Lung (tissue), 12 donors: ENCODE data around the gene MYBPH. TPM values are rescaled to one million over a fixed set of nuclear protein-coding genes. Genes with fewer than 3 reads are reported as not detected.
A peak's percentile ranks its signal among the peaks of the same experiment; 100 is the strongest.

Experiments used
- ATAC-seq: fragments of 200-7000 bp; cut with Tn5 transposase; one replicate; pipeline ENCODE4 v1.9.1; 2020; ENCODE audit warnings: moderate number of reproducible peaks; ENCODE audit not compliant: insufficient read depth, low FRiP score
- DNase-seq, 3 donors: peaks; one replicate each; pipeline ENCODE4 v3.0.0-alpha.2; 2013 to 2017
- H3K27ac ChIP-seq, 2 donors: one replicate each; pipeline ENCODE4 v1.5.1; 2013; ENCODE audit warnings: mild to moderate bottlenecking in 2 of 2, moderate library complexity in 2 of 2, control low read depth in 1 of 2, inconsistent platforms in 1 of 2, low read depth in 1 of 2, low read length in 1 of 2
- H3K27me3 ChIP-seq, 3 donors: one replicate each; pipeline ENCODE4 v1.5.1; 2013; ENCODE audit warnings: low read length in 2 of 3; ENCODE audit not compliant: control insufficient read depth in 3 of 3, insufficient read depth in 3 of 3
- H3K36me3 ChIP-seq, 4 donors: one replicate each; pipeline ENCODE4 v1.5.1; 2013; ENCODE audit warnings: low read length in 4 of 4, mild to moderate bottlenecking in 1 of 4, moderate library complexity in 1 of 4; ENCODE audit not compliant: control insufficient read depth in 4 of 4, insufficient read depth in 4 of 4
- H3K4me1 ChIP-seq, 5 donors: one replicate each; pipeline ENCODE4 v1.5.1; 2013; ENCODE audit warnings: low read length in 5 of 5, mild to moderate bottlenecking in 2 of 5, moderate library complexity in 1 of 5; ENCODE audit not compliant: control insufficient read depth in 5 of 5, insufficient read depth in 5 of 5
- H3K4me3 ChIP-seq: one replicate; pipeline ENCODE4 v1.5.1; 2013; ENCODE audit warnings: mild to moderate bottlenecking, control low read depth, moderate library complexity
- H3K9ac ChIP-seq, 2 donors: one replicate each; pipeline ENCODE4 v1.5.1; 2013; ENCODE audit warnings: low read length in 2 of 2, control low read depth in 1 of 2; ENCODE audit not compliant: insufficient read depth in 1 of 2
- H3K9me3 ChIP-seq, 4 donors: one replicate each; pipeline ENCODE4 v1.5.1; 2013; ENCODE audit warnings: low read length in 3 of 4, mild to moderate bottlenecking in 1 of 4, moderate library complexity in 1 of 4; ENCODE audit not compliant: control insufficient read depth in 4 of 4, insufficient read depth in 3 of 4
- WGBS, 2 donors: extraction: QIAGEN DNeasy Blood & Tissue Kit; methylation state at CpG; one replicate each; pipeline ENCODE4 v1.1.7; 2013; 5-methylcytosine and 5-hydroxymethylcytosine counted together
- polyA plus RNA-seq, 2 donors: library from polyadenylated mRNA; stranded (reverse); fragments of 200-250 nt; gene quantifications; one replicate each; pipeline ENCODE4 v1.2.1, GENCODE V29; 2013
- total RNA-seq, 2 donors: library from RNA; depleted of rRNA in 1 of 2; stranded (reverse); fragments of >200 nt in 1 of 2; gene quantifications; one replicate each; pipeline ENCODE4 v1.2.1, GENCODE V29; 2014 to 2021
- TF ChIP-seq, protein P1 (sequence below): IDR thresholded peaks from 2 replicates; pipeline ENCODE4 v1.5.1; 2012; ENCODE audit warnings: mild to moderate bottlenecking; ENCODE audit errors: control extremely low read depth, extremely low read depth
- donor health status: control.
- donor health status: control.
- donor health status: Bipolar disorder and iron deficiency.
- donor health status: healthy.
- donor health status: DM: yes; HTN: yes; CAD: no.

Gene MYBPH
- total and polyA plus RNA-seq, 4 donors: 0.16 to 0.41 TPM; not detected in 2

DNA sequence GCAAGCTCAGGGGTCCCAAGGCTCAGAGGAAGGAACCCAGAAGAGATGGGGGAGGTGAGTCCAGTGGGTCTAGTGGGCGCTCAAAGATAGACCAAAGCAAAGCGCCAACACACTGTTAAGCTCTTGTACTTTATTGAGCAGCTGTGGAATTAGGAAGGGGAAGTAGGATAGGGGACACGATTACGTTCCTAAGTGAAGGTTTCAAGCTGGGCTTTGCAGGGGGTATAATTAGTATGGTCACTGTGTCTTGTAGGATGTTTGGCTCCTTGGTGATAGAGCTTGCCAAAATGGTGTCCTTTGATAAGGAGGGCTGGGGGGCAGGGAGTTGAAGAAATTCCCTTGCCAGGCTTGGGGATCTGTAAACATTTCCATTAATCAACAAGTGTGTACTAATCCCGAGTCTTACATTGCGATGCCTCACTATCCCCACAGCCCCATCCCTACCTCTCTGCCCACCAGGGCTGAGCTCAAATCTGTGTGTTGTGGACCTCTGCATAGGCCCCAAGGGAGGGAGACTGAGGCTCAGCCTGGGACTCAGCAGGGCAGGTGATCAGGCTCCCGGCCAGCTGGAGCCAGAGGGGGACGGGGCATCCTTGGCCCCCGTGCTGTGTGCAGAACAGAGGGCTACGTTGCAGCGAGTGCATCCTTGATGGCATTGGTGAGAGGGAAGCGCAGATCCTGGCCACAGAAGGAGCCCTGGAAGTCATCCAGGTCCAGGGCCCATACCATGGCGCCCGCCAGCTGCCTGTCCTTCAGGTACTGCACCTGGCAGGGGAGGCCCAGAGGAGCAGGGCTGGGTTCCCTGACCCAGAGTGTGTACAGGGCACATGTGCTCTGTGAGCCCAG is 3.4 kb upstream of the MYBPH start:
- no peaks in the 10 kb centered on the region for H3K9me3 ChIP-seq
- no peak overlapping the region for H3K9ac ChIP-seq
- WGBS, 2 donors: 90% methylated on average over 14 of the region's 14 CpGs
- H3K4me1 ChIP-seq: peaks cover 0 to 9% (median 2%) of the 10 kb centered on the region in 5 donors
- ATAC-seq: no peak
- no peaks in the 10 kb centered on the region for H3K36me3 ChIP-seq
- TF ChIP-seq, protein P1, sequence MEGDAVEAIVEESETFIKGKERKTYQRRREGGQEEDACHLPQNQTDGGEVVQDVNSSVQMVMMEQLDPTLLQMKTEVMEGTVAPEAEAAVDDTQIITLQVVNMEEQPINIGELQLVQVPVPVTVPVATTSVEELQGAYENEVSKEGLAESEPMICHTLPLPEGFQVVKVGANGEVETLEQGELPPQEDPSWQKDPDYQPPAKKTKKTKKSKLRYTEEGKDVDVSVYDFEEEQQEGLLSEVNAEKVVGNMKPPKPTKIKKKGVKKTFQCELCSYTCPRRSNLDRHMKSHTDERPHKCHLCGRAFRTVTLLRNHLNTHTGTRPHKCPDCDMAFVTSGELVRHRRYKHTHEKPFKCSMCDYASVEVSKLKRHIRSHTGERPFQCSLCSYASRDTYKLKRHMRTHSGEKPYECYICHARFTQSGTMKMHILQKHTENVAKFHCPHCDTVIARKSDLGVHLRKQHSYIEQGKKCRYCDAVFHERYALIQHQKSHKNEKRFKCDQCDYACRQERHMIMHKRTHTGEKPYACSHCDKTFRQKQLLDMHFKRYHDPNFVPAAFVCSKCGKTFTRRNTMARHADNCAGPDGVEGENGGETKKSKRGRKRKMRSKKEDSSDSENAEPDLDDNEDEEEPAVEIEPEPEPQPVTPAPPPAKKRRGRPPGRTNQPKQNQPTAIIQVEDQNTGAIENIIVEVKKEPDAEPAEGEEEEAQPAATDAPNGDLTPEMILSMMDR: no peak
- no peak overlapping the region for H3K27ac ChIP-seq
- no peak overlapping the region for H3K4me3 ChIP-seq
- no peaks in the 10 kb centered on the region for H3K27me3 ChIP-seq
- DNase-seq: peak in 1 of 3 donors; percentile 24

DNA sequence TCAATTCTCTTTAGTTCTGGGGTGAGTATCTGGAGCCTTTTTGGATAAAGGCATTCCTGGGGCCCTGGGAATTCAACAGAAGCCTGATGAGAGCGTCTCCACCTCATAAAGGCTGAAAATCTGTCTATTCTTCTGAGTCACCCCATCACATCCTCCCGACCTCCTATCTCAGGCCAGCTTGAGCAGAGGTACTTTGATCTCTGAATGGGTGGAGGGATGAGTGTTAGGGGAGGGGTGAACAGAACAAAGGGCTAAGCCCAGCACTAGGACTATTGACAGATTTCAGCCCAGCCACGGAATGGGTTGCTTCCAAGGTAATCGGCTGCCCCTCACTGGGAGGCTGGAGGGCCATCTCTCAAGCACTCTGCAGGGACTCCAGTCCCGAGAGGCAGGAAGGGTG is 2.5 kb upstream of the MYBPH start:
- Histone ChIP-seq H3K9ac (no peak overlapping the region), H3K36me3 (no peaks in the 10 kb centered on the region), H3K27ac (no peak overlapping the region), H3K9me3 (no peaks in the 10 kb centered on the region), H3K27me3 (no peaks in the 10 kb centered on the region), H3K4me3 (no peak overlapping the region), H3K4me1 (peaks cover 0 to 9% (median 2%) of the 10 kb centered on the region in 5 donors)
- no peak for ATAC-seq
- DNase-seq: no peak
- WGBS, 2 donors: 77 to 78% methylated on average over 5 of the region's 5 CpGs
- TF ChIP-seq, protein P1: no peak

DNA sequence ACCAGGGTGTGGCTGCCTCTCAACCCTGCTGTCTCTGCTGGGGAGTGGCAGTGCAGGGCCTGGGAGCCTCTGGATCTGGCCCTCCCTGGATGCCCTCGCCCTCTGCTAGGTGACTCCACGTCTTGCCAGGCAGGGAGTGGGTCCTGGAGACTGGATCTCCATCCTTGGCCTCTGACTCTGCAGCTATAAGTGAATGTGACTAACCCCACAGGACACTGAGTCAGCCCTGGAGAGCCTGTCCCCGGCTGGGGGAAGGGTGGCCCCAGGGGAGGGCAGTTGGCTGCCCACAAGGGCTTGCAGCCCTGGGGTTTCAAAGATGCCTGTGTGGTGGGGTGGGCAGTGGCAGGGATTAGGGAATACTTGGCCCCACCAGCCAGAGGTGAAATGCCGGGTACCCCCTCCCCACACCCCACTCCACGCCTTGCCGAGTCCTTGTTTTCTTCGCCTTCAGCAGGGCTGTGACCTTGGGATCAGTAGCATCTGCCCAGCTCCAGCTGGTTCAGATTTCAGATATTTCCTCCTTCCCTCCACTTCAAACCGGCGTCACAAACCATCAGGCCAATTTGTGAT is 1.9 kb upstream of the MYBPH start:
- ATAC-seq (no peak), DNase-seq (no peak)
- Histone ChIP-seq H3K27me3 (no peaks in the 10 kb centered on the region), H3K9ac (no peak overlapping the region), H3K27ac (no peak overlapping the region), H3K4me1 (peaks cover 0 to 9% (median 2%) of the 10 kb centered on the region in 5 donors), H3K9me3 (no peaks in the 10 kb centered on the region), H3K36me3 (no peaks in the 10 kb centered on the region), H3K4me3 (no peak overlapping the region)
- TF ChIP-seq, protein P1: no peak
- 63 to 69% methylated on average over 9 of the region's 9 CpGs for WGBS, 2 donors
